ENCODE results near the gene FAM234A.

- no peak for TF ChIP-seq CTCF (conservative IDR thresholded peaks at IDR 0.05; ENCODE audit: low read length)
- no peak for TF ChIP-seq EZH2phosphoT487 (IDR thresholded peaks at IDR 0.05; ENCODE audit: borderline replicate concordance, low read depth, low read length)
Measured at GRCh38 chr16:247027-247426, 12.4 kb downstream of the FAM234A start.
